M059J (cell line): ENCODE results near the gene KCNG2. TPM values are rescaled to one million over a fixed set of nuclear protein-coding genes. Genes with fewer than 3 reads are reported as not detected.

Source experiments
- DNase-seq: peaks from one replicate; pipeline ENCODE4 v3.0.0-alpha.2; 2012; ENCODE audit warnings: low read depth
- total RNA-seq: library from RNA; depleted of rRNA; stranded (reverse); fragments of >200 nt; shearing (Covaris generic); gene quantifications from 2 replicates; pipeline ENCODE4 v1.2.3, GENCODE V29; 2014

KCNG2 gene
- total RNA-seq, 1 experiment from 2014 or later: not detected

DNA sequence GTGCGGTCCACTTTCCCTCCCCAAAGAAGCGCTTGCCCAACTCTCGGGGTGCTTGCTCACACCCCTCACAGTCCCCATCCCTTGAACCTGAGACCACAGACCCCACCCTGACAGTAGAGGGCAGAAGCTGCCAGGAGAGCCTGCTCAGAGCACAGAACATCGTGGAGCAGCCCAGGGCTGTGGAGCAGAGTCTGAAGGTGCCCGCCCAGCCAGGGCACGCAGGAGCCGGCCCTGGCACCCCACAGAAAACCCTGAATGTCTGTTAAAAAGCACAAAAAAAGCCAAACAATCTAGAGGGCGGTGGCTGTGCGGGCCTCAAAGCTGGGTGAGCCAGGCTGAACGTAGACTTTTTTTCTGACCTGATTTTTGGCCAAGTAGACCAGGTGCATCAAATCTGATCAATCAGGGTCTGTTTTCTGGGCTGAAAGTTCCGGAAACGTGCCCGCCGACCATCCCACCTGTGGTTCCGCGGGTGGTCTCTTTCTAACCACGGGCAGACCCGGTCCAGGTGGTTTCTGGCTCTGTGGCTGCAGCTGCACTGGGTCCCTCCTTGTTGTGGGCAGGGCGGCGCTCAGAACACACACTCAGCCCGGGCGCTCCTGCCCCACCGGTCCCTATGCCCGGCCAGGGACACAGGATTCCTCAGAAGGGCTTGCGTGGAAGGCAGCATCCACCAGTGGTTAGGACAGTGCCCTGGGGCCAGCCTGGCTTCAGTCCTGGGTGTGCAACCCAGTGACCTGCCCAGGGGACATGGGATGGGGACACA lies 87.4 kb downstream of the KCNG2 start:
- no peak for DNase-seq

DNA sequence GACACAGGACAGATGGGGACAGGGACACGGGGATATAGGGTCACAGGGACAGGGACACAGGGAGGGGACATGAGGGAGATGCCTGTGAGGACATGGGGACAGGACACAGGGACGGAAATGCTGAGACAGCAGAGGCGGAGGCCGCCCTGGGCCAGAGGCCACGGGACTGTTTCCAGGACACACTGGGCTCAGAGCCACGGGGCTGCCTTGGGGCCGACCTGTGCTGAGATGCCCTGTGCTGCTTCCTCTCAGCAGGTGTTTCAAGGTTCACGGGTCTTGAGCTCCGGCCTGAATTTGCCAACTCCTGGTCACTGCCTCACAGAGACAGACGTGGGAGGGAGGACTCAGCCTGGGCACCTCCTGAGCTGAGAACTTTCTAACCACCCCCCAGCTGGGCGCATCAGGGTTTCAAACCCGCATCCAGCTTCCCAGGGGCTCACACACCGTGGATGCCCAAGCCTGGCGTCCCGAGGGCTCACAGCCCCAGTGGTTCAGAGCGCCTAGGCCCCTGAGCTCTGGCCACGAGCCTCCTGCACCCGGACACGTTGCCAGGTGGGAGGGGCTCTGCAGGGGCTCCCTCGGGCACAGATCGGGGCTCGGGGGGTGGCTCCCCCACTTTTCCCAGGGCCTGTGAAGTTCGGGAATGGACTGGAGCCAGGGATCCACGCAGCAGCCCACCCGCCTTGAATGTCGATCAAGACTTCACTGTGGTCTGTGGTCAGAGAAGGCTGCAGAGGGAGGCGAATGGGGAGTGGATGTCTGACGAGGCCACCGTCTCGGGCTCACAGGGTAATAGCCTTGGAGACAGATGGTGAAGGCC lies 89.7 kb downstream of the KCNG2 start:
- DNase-seq: no peak

DNA sequence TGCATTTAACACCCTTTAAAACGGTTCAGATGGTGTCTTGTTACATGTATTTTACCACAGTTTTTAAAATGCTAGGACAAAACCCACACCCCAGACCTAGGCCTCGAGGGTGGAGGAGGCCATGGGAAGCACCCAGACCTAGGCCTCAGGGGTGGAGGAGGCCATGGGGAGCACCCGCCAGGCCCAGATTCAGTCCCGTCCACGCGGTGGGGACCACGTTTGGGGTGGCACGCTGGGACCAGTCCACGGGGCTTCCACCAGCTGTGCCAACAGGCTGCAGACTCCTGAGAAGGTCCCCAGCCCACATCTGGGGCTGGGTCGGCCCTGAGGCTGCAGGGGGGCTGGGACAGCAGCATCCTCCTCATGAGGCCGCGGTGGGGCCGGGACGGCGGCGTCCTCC lies 90.3 kb downstream of the KCNG2 start:
- DNase-seq: no peak

DNA sequence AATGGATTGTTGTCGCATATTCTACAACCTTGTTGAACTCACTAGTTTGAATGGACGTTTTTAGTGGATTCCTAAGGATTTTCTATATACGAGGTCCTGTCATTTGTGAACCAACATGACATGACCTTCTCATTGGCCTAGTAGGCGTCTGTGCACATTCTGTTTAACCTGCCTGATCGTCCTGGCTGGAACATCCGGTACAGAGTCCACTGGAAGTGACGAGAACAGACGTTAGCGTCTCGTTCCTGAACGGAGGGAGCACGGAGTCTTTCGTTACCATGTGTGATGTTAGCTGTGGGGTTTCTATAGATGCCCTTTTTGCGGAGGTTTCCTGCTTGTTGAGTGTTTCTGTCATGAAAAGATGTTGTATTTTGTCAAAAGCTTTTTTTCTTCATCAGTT lies 91.8 kb downstream of the KCNG2 start:
- DNase-seq: no peak

DNA sequence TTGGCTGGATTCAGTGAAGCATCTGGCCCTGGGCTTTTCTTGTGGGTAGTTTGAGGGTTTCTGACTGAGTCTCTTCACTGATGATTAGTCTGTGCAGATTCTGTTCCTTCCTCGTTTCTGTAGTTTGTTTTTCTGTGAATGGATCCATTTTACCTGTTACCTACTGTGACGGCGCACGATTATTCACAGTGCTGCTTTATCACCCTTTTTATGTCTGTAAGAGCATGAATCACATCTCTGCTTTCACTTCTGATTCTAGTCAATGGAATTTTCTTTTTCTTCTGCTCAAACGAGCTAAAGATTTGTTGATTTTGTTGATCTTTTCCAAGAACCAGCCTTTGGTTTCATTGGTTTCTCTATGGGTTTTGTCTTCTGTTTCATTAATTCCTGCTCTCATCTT lies 92.9 kb downstream of the KCNG2 start:
- no peak for DNase-seq

DNA sequence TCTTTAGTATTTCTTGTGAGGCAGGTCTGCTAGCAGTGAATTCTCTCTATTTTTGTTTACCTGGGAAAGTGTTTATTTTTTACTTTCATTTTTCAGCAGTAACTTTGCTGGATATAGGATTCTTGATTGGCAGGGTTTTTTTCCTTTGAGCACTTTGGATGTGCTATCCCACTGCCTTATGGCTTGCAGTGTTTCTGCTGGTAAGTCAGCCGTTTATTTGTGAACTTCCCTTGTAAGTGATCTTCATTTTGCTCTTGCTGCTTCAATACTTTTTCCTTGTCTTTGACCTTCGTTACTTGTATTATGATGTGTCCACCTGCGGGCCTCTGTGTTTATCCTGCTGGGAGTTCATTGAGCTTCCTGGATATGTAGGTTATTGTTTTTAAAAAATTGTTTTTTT lies 99.0 kb downstream of the KCNG2 start:
- DNase-seq: no peak

DNA sequence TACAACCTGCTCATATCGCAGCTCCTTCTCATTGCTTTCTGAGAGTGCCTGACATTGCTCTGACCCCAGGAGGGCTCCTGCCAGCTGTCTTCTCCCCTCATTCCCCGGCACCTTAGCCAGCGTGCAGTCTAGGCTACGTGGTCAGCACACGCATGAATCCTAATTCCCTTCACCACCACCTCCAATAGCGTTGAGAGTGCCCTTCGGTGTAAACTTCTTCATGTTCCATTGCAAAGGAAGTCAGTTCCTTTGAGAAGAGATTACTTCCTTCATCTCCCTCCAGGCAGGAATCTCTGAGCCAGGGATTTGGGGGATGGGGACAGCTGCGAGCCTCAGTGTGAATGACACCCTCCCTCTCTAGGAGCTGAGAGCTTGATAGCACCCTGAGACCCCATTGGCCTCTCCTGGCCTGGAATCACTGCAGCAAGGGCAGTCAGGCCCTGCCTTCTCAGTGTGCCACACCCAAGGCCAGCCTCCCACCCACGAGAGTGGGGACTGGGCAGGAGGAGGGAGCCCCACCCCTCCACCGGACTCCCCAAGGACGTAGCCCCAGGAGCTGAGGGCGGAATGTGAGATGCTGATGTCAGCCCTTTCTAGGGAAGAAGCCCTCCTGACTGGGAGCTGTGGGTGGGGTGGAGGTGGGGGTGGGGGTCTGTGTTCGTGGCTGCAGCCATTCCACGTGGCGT lies 100.3 kb downstream of the KCNG2 start:
- no peak for DNase-seq

DNA sequence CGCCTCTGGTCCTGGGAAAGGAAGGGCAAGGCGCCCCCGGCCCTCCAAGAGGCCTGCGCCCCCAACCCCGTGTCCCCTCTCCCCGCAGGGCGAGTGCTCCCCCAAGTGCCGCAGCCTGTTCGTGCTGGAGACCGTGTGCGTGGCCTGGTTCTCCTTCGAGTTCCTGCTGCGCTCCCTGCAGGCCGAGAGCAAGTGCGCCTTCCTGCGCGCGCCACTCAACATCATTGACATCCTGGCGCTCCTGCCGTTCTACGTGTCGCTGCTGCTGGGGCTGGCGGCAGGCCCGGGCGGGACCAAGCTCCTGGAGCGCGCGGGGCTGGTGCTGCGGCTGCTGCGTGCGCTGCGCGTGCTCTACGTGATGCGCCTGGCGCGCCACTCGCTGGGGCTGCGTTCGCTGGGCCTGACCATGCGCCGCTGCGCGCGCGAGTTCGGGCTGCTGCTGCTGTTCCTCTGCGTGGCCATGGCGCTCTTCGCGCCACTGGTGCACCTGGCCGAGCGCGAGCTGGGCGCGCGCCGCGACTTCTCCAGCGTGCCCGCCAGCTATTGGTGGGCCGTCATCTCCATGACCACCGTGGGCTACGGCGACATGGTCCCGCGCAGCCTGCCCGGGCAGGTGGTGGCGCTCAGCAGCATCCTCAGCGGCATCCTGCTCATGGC lies 101.3 kb downstream of the KCNG2 start:
- DNase-seq: no peak

DNA sequence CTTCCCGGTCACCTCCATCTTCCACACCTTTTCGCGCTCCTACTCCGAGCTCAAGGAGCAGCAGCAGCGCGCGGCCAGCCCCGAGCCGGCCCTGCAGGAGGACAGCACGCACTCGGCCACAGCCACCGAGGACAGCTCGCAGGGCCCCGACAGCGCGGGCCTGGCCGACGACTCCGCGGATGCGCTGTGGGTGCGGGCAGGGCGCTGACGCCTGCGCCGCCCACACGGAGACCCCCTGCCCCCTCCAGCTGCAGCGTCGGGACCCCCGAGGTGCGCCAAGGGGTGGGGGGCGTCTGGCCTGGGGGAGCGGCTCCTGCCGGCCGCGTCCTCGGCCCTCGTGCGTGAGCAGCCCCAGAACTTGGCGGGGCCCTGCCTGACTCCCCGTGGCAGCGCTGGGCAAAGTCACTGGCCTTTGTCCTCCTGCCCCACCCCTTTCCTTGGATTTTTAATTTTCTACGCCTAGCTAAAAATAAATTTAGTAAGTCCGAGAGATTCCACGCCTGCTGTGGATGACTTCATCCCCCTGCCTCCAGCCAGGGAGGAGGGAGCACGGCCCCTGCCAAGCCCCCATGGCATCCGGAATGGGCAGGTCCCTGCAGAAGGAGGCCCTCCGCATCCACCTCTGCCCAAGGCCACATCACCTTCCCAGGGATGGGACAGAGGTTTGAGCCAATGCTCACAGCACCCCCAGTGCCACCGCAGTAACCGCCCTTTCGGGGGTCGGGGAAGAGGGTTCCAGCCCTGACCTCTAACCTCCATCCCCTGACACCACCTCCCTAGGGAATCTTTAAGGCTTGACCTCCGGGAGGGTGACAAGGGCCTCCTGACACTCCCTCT lies 102.1 kb downstream of the KCNG2 start:
- no peak for DNase-seq

DNA sequence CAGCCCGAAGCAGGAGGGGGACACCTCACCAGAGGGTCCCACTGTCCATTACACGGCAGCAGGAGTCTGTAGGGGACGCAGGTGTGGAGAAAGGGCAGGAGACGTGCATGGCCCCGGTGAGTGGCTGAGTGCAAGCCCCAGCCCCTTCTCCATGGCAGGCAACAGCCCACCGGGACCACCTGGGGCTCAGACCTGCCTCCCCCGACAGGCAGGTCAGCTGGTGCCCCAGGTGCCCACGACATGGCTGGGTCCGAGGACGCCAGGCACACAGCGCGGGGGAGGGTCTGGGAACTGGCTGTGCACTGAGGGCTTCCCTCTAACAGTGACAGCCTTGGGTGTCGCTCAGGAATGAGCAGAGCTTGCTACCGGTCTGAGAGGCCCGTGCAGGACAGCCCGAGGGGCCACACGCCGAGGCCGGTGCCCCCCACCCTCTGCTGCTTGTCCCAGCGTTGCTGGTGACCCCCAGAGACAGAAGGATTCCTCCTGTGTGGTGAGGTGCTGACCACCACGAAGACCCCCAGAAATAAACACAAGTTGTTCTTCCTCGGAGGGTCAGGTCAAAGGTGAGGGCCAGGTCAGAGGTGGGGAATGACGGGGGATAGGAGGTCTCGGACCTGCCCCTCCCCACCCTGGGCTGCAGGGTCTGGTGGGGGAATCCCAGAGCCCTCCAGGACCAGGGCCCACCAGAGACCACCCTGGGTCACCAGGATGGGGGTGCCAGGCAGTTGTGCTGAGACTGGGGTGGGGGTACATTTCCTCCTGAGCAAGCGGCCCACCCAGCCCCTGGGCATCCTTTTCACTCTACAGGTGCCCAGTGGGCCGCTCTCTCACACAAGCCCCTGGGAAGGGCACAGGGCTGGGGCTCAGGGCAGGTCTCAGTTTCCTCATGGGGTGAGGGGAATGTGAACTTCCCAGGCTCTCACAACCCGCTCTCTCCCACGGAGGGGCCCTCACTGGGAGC lies 103.2 kb downstream of the KCNG2 start:
- DNase-seq: no peak

DNA sequence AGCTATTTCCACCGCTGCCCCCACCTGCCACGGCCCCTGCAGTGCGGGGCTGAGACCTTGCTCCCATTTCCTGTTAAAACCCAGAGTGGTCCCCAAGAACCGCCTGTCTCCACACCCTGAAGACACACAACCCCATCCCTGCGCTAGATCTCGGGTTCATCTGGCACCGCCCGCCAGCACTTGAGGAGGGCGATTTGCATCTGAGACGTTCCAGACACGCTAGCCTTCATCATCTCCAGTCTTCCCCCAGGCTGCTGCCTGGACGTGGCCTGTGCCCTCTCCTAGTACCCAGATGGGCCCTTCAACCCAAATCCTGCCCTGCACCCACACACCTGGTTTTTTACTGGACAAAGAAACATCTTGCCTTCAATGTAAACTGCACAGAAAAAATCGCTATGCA lies 103.9 kb downstream of the KCNG2 start:
- DNase-seq: no peak

DNA sequence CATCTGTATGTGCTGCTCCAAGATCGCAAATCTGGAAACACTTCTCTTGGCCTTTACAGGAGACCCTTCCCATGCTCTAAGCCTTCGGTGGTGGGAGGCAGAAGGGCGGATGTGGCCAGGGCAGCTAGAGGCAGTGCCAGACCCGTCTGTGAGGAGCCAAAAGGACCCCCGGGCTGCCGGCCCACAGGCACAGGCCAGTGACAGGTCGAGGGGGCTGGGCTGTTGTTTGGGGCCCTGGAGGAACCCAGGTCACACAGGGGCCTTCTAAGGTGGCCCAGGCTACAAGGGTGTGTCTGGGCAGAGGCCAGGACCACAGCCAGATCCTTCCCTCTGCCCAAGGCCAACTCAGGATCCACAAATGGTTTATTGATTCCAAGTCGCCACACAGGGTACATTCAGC lies 104.3 kb downstream of the KCNG2 start:
- DNase-seq: no peak

DNA sequence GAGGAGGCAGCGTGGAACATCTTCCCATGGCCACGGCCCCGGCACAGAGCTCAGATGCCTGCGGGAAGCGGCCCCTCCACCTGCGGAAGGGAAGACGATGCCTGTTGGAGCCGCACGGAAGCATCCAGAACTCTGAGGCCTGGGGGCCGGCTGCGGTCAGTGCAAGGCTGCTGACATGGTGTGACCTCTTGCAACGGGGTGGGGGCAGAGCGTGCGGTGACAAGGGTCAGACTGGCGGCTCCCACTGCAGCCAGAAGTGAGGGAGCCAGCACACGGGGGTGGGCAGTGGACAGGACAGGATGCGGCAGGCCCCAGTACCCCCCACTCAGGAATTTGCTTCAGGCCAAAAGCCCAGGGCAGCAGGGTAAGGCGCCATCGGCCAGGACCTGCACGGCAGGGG lies 104.9 kb downstream of the KCNG2 start:
- no peak for DNase-seq

DNA sequence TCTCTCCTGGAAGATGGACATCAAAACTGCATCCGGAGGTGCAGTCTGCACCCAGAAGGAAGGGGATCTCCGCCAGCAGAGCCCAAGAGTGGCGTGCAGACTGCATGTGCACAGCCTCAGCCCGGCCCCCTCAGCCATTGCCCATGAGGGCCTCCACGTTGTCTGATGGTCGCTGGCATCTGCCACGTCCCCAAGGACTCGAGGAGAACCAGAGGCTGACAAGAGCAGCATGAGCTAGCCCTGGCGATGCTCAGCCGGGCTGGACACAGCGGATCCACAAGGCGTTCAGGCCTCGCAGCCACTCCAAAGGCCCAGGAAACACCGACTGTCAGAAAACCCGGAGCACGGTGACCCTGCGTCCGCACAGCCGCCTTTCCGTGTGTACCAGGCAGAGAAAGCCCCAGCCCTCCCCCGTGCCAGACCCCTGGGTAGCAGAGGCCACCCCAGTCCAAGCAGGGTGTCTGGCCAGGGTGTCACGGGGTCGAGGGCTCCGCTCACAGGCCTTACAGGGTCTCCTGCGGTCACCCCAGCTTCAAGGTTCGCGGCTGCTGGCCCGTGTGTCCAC lies 105.4 kb downstream of the KCNG2 start:
- no peak for DNase-seq

DNA sequence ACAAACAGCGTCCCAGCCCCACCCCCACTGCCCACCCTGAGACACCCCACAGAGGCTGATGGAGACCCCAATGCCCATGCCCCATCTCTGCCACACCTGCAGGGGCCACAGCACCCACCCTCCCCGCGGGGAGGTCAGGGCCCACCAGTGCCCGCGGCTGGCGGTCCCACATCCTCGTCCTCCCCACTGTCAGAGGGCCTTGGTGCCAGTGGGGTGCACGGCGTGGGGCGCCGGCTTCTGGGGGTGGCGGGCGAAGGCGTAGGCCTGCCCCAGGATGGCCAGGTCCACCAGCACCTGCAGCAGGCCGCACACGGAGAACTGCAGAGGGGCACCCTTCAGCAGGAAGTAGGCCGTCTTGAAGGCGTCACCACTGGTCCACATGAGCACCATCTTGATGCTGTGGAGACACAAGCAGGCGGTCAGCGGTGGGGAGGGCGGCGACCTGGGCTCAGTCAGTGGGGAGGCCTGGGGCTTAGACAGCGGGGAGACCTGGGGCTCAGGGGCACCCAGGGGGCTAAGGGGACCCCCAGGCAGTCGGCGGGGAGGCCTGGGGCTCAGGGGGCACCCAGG lies 106.1 kb downstream of the KCNG2 start:
- no peak for DNase-seq

DNA sequence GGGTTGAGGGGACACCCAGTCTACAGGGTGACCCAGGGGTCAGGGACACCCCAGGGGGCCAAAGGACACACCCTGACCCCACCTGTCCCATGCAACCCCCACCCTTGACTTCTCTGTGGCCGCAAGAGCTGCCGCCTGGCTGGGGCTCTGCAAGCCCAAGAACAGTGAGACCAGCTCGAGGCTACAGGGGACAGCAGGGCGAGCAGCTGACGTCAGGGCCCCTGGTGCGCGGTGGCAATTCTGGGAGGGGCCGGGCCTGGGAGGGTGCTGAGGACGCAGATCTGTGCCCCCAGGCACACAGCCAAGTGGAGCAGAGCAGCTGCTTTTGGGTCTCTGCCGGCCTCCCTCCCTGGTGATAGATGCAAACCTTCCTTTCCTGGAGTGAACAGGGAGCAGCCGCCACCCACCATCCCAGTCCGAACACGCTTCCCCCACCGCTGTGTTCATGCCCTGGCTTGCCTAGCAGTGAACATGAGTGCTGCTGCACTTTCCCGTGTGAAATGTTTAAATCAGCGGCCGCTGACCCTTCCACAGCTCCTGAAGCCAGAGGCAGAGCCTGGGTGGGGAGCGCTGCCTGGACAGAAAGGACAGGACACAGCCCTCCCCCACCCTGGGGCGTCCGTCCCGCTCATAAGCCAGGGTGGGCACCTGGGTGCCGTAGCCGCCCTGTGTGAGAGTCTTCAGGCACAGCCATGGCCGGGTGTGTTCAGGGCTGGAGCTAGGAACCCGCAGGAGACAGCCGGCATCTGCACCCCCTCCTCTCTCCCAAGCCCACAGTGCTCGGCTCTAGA lies 106.8 kb downstream of the KCNG2 start:
- DNase-seq: no peak

DNA sequence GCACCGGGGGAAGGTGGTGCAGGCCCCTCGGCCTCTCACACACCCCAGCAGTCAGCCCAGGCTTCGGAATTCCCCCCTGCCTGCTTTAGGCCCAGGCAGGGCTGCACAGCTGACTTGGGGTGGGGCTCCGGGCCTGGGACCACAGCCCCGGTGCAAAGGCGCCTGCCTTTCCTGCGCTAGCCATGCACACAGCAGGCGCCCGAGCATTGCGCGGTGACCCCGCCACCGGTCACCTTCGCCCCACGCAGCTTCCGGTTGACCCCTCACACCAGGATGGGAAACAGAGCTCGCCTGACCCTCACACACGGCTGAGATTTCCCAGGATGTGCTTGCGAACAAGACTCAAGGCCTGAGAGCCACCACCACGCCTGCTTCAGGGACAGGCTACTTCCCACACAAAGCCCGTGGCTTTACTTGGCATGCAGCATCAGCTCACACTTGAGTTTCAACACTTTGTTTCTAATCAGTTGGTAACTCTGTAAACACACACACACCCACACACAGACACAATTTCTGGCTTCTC lies 107.7 kb downstream of the KCNG2 start:
- DNase-seq: no peak

DNA sequence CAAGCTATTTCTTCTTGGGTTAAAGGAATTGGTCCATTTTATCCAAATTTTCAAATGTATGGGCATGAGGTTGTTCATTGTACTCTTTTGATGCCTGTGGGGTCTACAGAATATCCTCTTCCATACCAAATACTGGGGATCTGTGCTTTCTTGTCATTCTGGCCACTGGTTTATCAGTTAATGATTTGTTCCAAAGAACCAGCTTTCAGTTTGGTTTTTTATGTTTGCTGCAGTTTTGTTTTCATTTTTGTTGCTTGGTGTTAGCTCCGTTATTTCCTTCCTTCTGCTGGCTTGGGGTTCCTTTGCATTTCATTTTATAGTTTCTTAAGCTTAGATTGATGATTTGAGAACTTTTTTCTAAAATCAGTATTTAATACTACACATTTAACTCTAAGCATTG lies 108.3 kb downstream of the KCNG2 start:
- no peak for DNase-seq
